ENCODE data around the gene TTF1.

Gene TTF1

GRCh38 chr9:132369421-132369820 lies 37.2 kb downstream of the TTF1 start:
- ATAC-seq: no peak
- TF ChIP-seq, protein P1, sequence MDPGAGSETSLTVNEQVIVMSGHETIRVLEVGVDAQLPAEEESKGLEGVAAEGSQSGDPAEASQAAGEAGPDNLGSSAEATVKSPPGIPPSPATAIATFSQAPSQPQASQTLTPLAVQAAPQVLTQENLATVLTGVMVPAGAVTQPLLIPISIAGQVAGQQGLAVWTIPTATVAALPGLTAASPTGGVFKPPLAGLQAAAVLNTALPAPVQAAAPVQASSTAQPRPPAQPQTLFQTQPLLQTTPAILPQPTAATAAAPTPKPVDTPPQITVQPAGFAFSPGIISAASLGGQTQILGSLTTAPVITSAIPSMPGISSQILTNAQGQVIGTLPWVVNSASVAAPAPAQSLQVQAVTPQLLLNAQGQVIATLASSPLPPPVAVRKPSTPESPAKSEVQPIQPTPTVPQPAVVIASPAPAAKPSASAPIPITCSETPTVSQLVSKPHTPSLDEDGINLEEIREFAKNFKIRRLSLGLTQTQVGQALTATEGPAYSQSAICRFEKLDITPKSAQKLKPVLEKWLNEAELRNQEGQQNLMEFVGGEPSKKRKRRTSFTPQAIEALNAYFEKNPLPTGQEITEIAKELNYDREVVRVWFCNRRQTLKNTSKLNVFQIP (CRISPR knock-in tag; IDR thresholded peaks at IDR 0.05; ENCODE audit: borderline replicate concordance, low read depth): no peak
- TF ChIP-seq OSR1 (CRISPR knock-in tag; IDR thresholded peaks at IDR 0.05) (no peak), CSDC2 (CRISPR knock-in tag; IDR thresholded peaks at IDR 0.05) (no peak), RARB (CRISPR knock-in tag; IDR thresholded peaks at IDR 0.05) (no peak), PPARA (CRISPR knock-in tag; IDR thresholded peaks at IDR 0.05; ENCODE audit: borderline replicate concordance) (no peak), BACH2 (CRISPR knock-in tag; IDR thresholded peaks at IDR 0.05; ENCODE audit: borderline replicate concordance) (no peak), ISL1 (CRISPR knock-in tag; IDR thresholded peaks at IDR 0.05) (no peak), ZC3H10 (CRISPR knock-in tag; IDR thresholded peaks at IDR 0.05) (no peak), TSHZ2 (CRISPR knock-in tag; IDR thresholded peaks at IDR 0.05) (no peak), ZFP30 (CRISPR knock-in tag; IDR thresholded peaks at IDR 0.05) (no peak), ARNTL (CRISPR knock-in tag; IDR thresholded peaks at IDR 0.05; ENCODE audit: borderline replicate concordance, low read depth) (no peak), ZFP3 (CRISPR knock-in tag; IDR thresholded peaks at IDR 0.05) (no peak), ZNF70 (CRISPR knock-in tag; IDR thresholded peaks at IDR 0.05) (no peak), TOX (CRISPR knock-in tag; IDR thresholded peaks at IDR 0.05; ENCODE audit: borderline replicate concordance) (no peak)
- TF ChIP-seq, protein P2, sequence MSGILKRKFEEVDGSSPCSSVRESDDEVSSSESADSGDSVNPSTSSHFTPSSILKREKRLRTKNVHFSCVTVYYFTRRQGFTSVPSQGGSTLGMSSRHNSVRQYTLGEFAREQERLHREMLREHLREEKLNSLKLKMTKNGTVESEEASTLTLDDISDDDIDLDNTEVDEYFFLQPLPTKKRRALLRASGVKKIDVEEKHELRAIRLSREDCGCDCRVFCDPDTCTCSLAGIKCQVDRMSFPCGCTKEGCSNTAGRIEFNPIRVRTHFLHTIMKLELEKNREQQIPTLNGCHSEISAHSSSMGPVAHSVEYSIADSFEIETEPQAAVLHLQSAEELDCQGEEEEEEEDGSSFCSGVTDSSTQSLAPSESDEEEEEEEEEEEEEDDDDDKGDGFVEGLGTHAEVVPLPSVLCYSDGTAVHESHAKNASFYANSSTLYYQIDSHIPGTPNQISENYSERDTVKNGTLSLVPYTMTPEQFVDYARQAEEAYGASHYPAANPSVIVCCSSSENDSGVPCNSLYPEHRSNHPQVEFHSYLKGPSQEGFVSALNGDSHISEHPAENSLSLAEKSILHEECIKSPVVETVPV (CRISPR knock-in tag; IDR thresholded peaks at IDR 0.05): no peak
- TF ChIP-seq, protein P3, sequence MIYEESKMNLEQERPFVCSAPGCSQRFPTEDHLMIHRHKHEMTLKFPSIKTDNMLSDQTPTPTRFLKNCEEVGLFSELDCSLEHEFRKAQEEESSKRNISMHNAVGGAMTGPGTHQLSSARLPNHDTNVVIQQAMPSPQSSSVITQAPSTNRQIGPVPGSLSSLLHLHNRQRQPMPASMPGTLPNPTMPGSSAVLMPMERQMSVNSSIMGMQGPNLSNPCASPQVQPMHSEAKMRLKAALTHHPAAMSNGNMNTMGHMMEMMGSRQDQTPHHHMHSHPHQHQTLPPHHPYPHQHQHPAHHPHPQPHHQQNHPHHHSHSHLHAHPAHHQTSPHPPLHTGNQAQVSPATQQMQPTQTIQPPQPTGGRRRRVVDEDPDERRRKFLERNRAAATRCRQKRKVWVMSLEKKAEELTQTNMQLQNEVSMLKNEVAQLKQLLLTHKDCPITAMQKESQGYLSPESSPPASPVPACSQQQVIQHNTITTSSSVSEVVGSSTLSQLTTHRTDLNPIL (CRISPR knock-in tag; IDR thresholded peaks at IDR 0.05; ENCODE audit: low read depth): no peak
- TF ChIP-seq, protein P4, sequence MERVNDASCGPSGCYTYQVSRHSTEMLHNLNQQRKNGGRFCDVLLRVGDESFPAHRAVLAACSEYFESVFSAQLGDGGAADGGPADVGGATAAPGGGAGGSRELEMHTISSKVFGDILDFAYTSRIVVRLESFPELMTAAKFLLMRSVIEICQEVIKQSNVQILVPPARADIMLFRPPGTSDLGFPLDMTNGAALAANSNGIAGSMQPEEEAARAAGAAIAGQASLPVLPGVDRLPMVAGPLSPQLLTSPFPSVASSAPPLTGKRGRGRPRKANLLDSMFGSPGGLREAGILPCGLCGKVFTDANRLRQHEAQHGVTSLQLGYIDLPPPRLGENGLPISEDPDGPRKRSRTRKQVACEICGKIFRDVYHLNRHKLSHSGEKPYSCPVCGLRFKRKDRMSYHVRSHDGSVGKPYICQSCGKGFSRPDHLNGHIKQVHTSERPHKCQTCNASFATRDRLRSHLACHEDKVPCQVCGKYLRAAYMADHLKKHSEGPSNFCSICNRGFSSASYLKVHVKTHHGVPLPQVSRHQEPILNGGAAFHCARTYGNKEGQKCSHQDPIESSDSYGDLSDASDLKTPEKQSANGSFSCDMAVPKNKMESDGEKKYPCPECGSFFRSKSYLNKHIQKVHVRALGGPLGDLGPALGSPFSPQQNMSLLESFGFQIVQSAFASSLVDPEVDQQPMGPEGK (CRISPR knock-in tag; IDR thresholded peaks at IDR 0.05; ENCODE audit: borderline replicate concordance): no peak

GRCh38 chr9:132367613-132368313 lies 38.9 kb downstream of the TTF1 start:
- TF ChIP-seq TCF4 (CRISPR knock-in tag; IDR thresholded peaks at IDR 0.05; ENCODE audit: borderline replicate concordance) (no peak), ESRRG (CRISPR knock-in tag; IDR thresholded peaks at IDR 0.05) (no peak), TOX (CRISPR knock-in tag; IDR thresholded peaks at IDR 0.05; ENCODE audit: borderline replicate concordance) (no peak), ZFP3 (CRISPR knock-in tag; IDR thresholded peaks at IDR 0.05) (no peak)
- TF ChIP-seq, protein P3 (CRISPR knock-in tag; IDR thresholded peaks at IDR 0.05; ENCODE audit: low read depth): no peak

DNA sequence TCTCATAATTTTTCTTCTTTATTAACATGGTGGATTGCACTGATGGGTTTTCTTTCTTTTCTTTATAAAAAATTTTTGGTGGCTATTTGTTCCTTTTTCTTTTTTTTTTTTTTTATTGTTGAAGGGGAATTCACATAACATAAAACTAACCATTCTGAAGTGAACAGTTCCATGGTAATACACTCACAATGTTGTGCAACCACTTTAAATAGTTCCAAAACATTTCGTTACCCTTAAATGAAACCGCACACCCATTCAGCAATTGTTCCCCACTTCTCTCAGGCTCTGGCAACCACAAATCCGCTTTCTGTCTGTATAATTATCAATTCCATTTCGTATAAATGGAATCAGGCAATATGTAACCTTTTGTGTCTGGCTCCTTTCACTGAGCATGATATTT lies 40.2 kb downstream of the TTF1 start:
- TF ChIP-seq SNAI2 (CRISPR knock-in tag; IDR thresholded peaks at IDR 0.05) (no peak), ARNTL (CRISPR knock-in tag; IDR thresholded peaks at IDR 0.05; ENCODE audit: borderline replicate concordance, low read depth) (no peak), TOX (CRISPR knock-in tag; IDR thresholded peaks at IDR 0.05; ENCODE audit: borderline replicate concordance) (no peak), ZFP30 (CRISPR knock-in tag; IDR thresholded peaks at IDR 0.05) (no peak)
- TF ChIP-seq, protein P2 (CRISPR knock-in tag; IDR thresholded peaks at IDR 0.05): no peak
- TF ChIP-seq, protein P4 (CRISPR knock-in tag; IDR thresholded peaks at IDR 0.05; ENCODE audit: borderline replicate concordance): no peak
- ATAC-seq: no peak

More at GRCh38 chr9:132367613-132368313, 38.9 kb downstream of the TTF1 start:
- no peak for ATAC-seq

All from SK-N-SH treated with all-trans-retinoic acid at 6 μM for 48 hours (cell line).